ENCODE data around the gene HAUS3. TPM values are rescaled to one million over a fixed set of nuclear protein-coding genes. Genes with fewer than 3 reads are reported as not detected.
A peak's percentile ranks its signal among the peaks of the same experiment; 100 is the strongest.

Gene HAUS3
- total and polyA plus RNA-seq, 2 of the 13 experiments (the other 11 are each of a cell fraction or from before 2014, with no cell fraction given), result 3.9 to 12.6 TPM

DNA sequence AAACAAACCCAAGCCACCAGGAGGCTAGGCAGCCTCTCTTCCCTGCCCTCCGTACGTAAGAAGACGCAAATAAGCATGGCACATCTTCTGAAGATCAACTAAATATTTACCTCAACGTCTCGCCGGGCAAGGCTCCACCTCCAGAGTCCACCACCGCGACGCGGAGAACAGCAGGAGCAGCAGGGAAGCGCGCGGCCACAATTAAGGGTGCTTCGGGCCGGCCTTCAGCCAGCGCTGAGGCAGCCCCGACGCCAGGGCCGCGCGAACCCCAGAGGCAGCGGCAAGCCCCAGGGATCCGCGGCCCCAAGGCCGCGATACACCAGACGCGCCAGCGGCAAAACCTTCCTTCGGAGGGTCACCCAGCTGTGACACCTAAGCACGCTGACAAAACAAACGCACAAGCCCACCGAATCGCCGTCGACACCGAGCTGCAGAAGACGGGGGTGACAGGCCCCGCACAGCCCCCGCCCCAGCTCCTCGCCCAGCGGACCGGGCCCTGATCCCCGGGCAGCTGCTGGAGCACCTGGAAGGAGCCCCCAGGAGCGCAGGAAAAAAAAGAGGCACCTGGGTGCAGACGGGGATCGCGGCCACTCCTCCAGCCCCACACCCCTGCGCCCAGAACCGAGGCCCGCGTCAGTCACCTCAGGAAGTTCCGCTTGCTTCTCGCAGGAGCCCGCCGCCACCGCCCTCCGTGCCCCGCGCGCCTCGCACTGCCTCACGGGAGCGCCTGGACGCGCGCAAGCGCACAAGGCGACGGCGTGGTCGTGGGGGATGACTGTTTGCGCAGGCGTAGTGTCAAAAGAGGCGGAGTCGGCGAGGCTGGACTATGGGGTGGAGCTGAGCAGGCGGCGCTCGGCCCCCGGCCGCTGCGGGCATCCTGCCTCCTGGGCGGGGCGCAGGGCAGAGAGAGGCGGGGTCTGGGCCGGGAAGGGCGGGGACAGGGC lies at the start of gene HAUS3, which contains the start of gene POLN (continued):
- no peak for TF ChIP-seq ZFAT (CRISPR knock-in tag; conservative IDR thresholded peaks at IDR 0.05)
- TF ChIP-seq SMAD3 (CRISPR knock-in tag; IDR thresholded peaks at IDR 0.05), result no peak
- TF ChIP-seq RORA (CRISPR knock-in tag; IDR thresholded peaks at IDR 0.05), result no peak
- TF ChIP-seq RBAK (CRISPR knock-in tag; IDR thresholded peaks at IDR 0.05), result no peak
- no peak for TF ChIP-seq CENPT (CRISPR knock-in tag; IDR thresholded peaks at IDR 0.05; ENCODE audit: low read depth)
- no peak for TF ChIP-seq EZH2 (conservative IDR thresholded peaks at IDR 0.05; ENCODE audit: low read depth, low read length)
- no peak for TF ChIP-seq E2F1 (CRISPR knock-in tag; IDR thresholded peaks at IDR 0.05)
- no peak for TF ChIP-seq MIXL1 (CRISPR knock-in tag; IDR thresholded peaks at IDR 0.05)
- no peak for TF ChIP-seq CENPBD1 (CRISPR knock-in tag; IDR thresholded peaks at IDR 0.05; ENCODE audit: borderline replicate concordance, low read depth)
- TF ChIP-seq ZFP62 (CRISPR knock-in tag; IDR thresholded peaks at IDR 0.05), result no peak
- no peak; the same call in 1 of the 2 replicates for TF ChIP-seq CBX5 (CRISPR knock-in tag; IDR thresholded peaks at IDR 0.05; ENCODE audit: borderline replicate concordance)
- peak; percentile 14 for TF ChIP-seq MED1 (CRISPR knock-in tag; IDR thresholded peaks at IDR 0.05)
- no peak for TF ChIP-seq EP300 (IDR thresholded peaks at IDR 0.05; ENCODE audit: low read depth in 2 of 2, low read length in 2 of 2)
- TF ChIP-seq EP300 (CRISPR knock-in tag; IDR thresholded peaks at IDR 0.05; ENCODE audit: borderline replicate concordance), result no peak
- no peak for TF ChIP-seq TSC22D2 (CRISPR knock-in tag; IDR thresholded peaks at IDR 0.05; ENCODE audit: borderline replicate concordance)
- no peak; the same call in none of the 2 replicates for TF ChIP-seq PAXIP1 (CRISPR knock-in tag; conservative IDR thresholded peaks at IDR 0.05)
- TF ChIP-seq AKAP8 (CRISPR knock-in tag; IDR thresholded peaks at IDR 0.05), result no peak; the same call in 1 of the 2 replicates
- peak; percentile 92 for TF ChIP-seq GATAD1 (CRISPR knock-in tag; IDR thresholded peaks at IDR 0.05)
- TF ChIP-seq ZNF816 (CRISPR knock-in tag; IDR thresholded peaks at IDR 0.05; ENCODE audit: borderline replicate concordance), result no peak
- TF ChIP-seq FOXC1 (CRISPR knock-in tag; IDR thresholded peaks at IDR 0.05; ENCODE audit: borderline replicate concordance), result no peak
- TF ChIP-seq RAD21 (CRISPR knock-in tag; IDR thresholded peaks at IDR 0.05), result no peak
- TF ChIP-seq DR1 (CRISPR knock-in tag; IDR thresholded peaks at IDR 0.05), result peak; percentile 78
- no peak for TF ChIP-seq RFXANK (CRISPR knock-in tag; IDR thresholded peaks at IDR 0.05)
- TF ChIP-seq NAIF1 (CRISPR knock-in tag; IDR thresholded peaks at IDR 0.05; ENCODE audit: borderline replicate concordance), result peak; percentile 35; the same call in 1 of the 2 replicates
- peak; percentile 68; the same call in 1 of the 2 replicates for TF ChIP-seq HOXA9 (CRISPR knock-in tag; IDR thresholded peaks at IDR 0.05; ENCODE audit: borderline replicate concordance)
- peak; percentile 52; the same call in 1 of the 2 replicates for TF ChIP-seq RFXAP (CRISPR knock-in tag; IDR thresholded peaks at IDR 0.05; ENCODE audit: borderline replicate concordance)
- TF ChIP-seq TAF1 (CRISPR knock-in tag; IDR thresholded peaks at IDR 0.05), result peak; percentile 71

Data from HepG2 (cell line).